ENCODE measurements around the gene SLC26A1. TPM values are rescaled to one million over a fixed set of nuclear protein-coding genes. Genes with fewer than 3 reads are reported as not detected.

The SLC26A1 gene, protein sequence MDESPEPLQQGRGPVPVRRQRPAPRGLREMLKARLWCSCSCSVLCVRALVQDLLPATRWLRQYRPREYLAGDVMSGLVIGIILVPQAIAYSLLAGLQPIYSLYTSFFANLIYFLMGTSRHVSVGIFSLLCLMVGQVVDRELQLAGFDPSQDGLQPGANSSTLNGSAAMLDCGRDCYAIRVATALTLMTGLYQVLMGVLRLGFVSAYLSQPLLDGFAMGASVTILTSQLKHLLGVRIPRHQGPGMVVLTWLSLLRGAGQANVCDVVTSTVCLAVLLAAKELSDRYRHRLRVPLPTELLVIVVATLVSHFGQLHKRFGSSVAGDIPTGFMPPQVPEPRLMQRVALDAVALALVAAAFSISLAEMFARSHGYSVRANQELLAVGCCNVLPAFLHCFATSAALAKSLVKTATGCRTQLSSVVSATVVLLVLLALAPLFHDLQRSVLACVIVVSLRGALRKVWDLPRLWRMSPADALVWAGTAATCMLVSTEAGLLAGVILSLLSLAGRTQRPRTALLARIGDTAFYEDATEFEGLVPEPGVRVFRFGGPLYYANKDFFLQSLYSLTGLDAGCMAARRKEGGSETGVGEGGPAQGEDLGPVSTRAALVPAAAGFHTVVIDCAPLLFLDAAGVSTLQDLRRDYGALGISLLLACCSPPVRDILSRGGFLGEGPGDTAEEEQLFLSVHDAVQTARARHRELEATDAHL
- total RNA-seq = under 1 TPM in 1 of 2 donors, not detected in 1; 0.14 TPM
- long read RNA-seq, donor 1, partial matches to known transcripts = 0 of 1 reads
- long read RNA-seq, donor 1, other reads (novel, unspliced or antisense) = 1 of 1 reads
- long read RNA-seq, donor 2 = 0 reads

DNA sequence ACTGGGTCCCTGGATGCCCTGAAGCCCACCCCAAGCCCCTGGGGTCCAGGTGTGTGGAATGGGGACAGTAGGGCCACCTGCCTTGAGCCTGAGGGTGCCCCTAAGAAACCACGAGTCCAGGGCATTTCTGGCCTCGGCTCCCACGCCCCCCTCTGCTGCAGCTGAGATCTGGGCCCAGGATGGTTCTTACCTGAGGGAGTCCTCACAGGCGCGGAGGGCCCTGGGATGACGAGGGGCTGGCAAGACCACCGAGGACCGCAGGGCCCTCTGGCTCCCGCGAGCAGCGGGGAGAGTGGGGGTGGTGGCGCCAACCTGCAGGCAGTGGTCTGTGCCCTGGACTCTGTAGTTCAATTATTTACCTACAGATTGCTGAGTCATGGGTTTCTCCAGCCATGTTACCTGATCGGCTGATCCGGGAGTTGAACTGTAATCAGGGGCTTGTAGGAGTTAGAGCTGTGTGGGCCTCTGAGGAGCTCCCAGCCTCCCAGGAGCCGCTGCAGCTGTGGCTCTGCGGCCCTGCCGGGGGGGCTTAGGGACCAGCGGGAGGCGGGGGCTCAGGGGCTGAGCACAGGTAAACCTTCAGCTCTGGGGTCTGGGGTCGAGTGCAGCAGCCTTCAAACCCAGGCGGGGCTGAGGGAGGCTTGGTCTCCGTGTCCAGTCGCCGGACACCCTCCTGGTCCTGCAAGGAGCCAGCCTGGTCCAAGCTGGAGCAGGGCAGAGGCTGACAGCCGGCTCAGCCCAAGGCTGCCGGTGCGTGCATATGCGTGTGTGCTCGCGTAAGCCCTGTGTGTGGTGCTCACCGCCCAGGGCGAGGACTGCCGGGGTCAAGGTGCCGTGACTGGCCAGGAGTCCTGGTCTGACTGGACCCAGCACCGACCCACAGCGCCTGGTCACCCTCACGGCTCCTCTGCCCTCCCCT is at the start of gene SLC26A1:
TSS of gene SLC26A1 (minus strand) at position 294 of the 919 bp plus-strand sequence. CDS start 1,701 bp downstream, outside the sequence.
- intact Hi-C loops (cut with DNase I) = loop anchor here in 1 of 2 donors (1.0 kb wide), 1 partner anchor 34 kb away; no protein-coding TSS in a partner anchor
- DNase-seq (ENCODE audit: low spot score) = no peak

DNA sequence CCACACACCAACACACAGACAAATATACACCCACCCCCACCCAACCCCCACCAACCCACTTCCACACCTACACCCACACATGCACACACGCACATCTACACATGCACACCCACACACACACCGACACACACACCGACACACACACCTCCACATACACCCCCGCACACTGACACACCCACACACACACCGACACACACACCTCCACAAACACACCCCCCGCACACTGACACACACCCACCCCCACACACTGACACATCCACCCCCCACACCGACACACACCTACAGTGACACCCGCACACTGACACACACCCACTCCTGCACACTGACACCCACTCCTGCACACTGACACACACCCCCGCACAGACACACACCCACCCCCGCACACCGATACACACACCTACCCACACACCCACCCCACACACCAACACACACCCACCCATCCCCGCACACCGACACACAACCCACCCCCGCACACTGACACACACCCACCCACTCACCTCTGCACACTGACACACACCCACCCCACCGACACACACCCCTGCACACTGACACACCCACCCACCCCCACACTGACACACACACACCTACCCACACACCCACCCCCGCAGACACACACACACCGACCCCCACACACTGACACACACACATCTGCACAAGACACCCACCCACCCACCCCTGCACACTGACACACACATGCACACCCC is 49.3 kb upstream of the SLC26A1 start:
- DNase-seq (ENCODE audit: low spot score) = no peak
- intact Hi-C loops (cut with DNase I) = no loop called here

DNA sequence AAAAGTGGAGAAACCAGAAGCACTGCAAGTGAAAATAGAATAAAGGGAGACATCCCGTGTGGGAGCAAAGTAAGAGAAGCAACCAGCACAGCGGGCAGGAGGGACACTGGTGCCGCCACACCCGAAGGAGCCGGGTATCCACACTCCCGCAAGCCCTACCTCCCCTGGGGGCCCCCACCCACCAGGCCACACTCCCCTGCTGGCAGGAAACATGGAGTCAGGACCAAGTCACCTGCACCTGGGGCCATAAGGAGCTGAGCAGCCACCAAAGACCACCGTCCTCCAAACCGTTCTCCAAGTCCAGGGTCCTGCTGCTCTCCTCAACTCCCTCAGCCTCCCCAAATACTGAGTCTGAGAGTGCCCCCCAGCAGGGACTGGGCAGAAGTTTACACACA is 48.7 kb upstream of the SLC26A1 start:
- DNase-seq (ENCODE audit: low spot score) = no peak
- intact Hi-C loops (cut with DNase I) = no loop called here

DNA sequence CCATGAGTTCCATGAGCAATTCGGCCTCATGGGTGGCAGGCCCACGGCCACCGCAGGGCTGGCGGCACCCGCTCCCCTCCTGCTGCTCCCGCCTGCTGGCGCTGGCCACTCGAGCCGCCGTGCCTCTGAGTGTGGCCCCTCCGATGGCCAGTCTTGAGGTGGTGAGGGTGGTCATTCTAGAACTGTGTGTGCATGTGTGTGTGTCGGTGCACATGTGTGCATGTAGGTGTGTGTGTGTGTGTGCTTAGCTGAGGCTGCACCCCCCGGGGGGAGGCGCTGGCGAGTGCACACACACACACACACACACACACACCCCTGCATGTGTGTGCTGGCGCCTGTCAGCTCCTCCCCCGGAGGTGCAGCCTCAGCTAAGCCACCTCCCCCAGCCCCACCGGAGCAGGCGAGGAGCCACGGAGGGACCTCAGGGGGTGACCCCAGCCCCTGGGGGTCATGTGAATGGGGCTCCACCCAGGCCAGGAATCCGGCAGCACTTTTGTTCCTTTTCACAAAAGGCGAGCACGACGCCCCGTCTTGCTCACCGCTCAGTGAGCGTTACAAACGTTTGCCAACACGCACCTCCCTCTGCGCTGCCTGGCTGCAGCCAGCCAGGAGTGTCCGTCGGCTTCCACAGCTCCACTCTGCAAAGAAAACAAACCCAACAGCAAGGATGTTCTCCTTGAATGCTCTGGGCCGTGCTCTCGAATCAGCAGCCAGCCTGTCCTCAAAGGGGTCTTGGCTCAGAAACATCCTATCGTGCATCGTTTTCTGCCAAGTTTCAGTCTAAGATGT is 48.1 kb upstream of the SLC26A1 start:
- no peak for DNase-seq (ENCODE audit: low spot score)
- intact Hi-C loops (cut with DNase I) = no loop called here

DNA sequence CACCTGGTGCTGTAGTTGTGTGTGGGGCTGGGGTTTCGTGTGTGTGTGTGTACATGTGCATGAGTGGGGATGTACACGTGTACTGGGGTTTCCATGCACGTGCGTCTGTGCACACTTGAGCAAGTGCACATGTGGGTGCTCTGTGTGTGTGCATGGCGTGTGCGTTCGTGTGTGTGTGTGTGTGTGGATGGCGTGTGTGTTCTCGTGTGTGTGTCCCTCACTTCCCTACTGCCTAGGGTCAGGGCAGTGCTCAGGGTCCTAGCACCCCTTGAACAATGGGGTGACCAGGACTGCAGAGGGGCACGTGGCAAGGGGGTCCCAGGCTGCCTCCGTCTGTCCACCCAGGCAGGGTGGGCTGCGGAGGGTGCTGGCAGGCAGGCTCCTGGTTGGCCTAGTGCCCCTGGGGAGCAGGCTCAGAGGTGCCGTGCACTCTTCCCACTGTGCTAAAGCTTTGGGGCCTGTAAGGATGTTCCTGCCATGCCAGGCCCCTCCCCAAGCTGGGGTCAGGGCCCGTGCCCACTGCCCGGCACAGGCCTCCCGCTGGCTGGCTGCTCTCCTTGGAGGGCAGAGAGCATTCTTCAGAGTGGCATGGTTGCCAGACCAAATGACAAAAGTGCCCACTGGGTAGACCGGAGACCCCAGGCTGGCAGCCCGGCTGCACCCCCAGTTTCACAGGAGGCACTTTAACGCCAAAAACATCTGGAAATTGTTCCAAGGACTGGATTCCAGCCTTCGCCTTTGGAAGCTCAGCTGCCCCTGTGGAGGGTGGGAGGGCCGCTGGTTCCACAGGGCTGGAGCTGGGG is 47.3 kb upstream of the SLC26A1 start:
- intact Hi-C loops (cut with DNase I) = no loop called here
- DNase-seq (ENCODE audit: low spot score) = no peak

DNA sequence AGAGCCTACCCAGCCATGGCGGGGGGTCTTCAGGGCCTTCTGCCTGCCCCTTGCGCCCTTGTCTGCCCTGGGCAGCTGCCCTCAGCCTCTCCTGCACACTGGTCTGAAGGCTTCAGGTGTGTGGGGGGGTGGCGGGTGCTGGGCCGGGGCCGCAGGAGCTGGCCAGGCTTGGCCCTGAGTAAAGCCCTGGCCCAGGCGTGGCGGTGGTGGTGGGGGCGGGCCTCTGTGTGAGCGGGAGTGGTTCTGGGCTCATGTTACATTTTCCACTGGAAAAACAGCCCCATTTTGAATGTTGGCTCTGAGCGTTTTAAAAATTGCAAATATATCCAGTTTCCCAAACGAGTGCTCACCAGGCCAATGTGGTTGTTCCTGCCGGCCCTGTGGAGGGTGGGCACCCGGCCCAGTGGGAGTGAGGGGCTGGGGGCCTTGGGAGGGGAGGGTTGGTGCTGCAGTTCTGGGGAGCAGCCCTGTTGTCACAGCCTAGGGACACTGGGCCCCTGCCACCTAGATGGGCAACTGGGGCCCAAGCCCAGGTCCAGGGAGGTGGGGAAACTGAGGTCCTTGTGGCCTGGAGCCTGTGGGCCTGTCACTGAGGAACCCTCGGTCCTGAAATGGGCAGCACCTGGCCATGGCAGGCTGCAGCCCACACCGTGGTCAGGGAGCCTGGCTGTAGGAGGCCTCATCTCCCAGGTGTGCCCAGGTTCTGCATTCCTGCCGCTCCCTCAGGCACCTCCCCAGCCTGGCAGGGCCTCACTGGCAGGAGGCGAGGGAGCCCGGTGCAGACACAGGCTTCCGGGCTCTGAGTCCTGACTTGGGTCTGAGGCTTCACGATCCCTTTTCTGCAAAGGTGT is 46.5 kb upstream of the SLC26A1 start:
- intact Hi-C loops (cut with DNase I) = no loop called here
- DNase-seq (ENCODE audit: low spot score) = no peak

DNA sequence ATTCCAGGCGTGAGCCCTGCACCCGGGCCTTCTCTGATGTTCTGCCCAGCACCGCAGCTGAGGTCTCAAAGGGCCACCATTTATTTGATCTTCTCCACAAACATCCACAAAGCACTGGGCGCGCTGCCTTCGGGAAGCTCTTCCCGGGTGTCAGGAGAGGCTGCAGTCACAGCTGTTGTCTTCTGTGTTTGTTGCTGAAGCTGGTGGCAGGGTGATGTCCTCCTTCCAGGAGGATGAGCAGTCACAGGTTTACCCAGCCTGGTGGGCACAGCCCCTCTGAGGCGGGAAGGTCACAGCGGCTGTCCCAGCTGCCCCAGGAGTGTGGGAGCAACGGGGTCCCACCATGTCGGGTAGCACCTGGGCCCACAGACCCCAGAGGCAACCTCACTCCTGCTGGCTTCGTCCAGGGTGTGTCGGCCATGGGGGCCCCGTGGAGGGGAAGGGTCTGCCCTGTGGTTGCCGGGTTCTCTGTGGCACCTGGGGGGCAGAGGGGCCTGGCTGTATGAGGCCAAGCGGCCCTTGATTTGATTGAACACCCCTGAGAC is 45.8 kb upstream of the SLC26A1 start:
- intact Hi-C loops (cut with DNase I) = no loop called here
- DNase-seq (ENCODE audit: low spot score) = no peak

DNA sequence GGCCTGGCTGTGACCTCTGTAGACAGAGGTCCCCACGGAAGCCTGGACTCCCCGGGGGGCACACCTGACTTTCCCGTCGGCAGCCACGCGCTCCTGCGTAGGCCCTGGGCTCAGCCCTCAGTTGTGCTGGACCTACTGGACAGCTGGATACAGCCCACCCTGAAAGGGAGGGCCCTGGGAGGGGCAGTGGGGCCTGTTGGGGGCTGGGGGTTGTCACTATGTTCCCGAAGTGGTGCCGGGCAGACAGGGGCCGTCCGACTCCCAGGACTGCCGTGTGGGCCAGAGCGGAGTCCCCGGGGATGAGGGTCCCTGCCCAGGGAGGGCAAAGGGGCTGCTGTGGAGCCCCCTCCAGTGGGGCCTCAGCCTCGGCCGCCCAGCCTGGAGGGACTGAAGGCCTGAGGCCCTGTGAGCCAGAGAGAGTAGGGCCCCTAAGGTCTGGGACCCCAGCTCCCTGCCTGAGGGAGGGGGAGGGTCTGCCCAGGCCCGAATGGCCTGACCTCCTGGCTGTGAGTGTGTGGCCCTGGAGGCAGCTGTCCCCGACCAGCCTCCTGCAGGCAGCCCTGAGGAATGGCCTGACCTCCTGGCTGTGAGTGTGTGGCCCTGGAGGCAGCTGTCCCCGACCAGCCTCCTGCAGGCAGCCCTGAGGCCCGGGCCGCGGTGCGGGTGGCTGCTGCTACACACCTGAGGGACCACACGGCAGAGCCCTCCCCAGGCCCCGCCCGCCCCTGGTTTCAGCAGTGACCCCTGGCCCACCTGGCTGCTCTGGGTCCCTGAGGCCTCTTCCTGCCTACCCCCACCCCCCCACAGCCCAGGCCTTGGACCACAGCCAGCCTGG is 44.0 kb upstream of the SLC26A1 start:
- intact Hi-C loops (cut with DNase I) = no loop called here

DNA sequence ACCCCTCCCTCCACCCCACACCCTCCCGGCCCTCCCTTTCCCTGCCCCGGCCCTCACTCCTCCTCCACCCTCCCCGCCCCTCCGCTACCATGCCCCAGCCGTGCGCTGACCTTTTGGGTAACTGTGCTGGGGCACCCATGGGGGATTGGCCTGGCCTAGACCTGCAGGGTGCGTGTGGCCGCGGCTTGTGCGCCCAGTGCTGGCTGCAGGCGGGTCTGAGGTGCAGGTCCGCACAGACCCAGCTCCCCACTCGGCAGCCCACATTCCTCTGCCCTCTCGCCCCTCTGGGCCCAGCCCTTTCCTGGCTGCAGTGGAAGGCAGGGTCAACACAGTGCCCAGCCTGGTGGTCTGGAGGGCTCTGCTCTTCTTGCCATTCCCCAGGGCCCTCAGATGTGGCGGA is 42.9 kb upstream of the SLC26A1 start:
- intact Hi-C loops (cut with DNase I) = no loop called here
- no peak for DNase-seq (ENCODE audit: low spot score)

More for the DNA sequence above, 44.0 kb upstream of the SLC26A1 start:
- no peak for DNase-seq (ENCODE audit: low spot score)

DNA sequence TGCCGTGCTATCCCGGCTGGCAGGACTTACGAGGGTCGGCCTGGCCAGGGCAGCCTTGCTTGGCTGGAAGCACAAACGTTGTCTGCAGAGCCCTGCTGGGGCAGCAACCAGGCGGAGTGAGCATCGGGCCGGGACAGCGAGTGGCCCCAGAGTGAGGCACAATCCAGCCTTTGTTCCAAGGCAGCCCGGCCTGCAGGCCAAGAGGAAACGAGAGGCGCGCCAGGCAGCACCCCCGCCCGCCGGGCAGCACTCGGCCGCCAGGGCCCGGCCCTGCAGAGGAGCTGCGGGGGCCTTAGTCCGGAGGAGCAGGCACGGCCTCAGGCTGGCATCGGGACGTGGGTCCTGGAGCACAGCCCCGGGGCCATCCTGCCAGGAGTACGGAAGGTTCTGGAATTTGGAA is 42.3 kb upstream of the SLC26A1 start:
- DNase-seq (ENCODE audit: low spot score) = no peak
- intact Hi-C loops (cut with DNase I) = no loop called here

DNA sequence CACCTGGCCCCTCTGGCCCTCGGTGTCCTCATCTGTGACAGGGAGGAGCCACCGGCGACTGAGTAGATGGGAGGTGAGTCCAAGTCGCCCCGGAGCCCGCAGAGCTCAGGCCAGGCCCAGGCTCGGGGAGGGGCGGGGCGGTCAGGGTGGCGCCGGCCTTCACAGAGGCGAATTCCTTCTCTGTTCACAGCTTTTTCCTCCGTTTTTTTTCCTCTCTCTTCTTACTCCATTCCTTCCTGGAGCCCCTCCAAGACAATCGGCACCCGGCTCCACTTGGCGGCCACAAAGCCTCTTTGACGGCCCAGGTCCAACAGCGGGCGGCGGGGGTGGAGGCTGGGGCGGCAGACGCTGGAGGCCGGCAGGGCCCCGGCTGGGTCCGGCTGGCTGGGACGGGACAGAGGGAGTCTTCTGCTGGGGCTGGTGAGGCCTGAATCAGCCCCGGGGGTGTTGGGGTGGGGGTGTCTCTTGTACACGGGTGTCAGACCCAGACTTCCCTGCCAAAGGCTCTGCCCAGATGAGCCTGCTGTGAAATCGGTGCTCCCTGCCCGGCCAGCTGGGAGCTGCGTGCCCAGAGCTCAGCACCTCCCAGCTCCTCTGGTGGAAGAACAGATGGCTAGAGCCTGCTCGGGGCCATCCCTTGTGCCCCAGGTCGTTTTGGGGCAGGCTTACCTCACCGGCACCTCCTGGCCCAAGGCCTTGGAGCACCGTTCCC is 40.8 kb upstream of the SLC26A1 start:
- intact Hi-C loops (cut with DNase I) = no loop called here
- DNase-seq (ENCODE audit: low spot score) = peak; percentile 90

DNA sequence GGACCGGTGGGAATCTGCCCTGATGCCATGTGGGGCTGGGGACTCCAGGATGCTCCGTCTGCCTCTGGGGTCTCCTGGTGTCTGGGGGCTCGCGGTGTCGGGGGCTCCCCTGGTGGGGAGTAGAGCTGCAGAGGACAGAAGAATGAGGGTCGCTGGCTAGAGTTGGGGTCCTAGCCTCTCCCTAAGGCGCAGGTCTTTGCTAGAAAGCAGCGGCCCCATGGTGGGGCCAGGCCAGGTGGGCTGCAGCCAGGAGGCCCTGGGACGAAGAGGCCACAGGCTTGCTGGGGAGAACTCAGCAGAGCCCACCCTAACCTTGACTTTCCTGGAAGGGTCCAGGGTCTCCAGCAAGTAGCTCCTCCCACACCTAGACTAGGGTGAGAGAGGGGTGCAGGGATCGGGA is 39.7 kb upstream of the SLC26A1 start:
- DNase-seq (ENCODE audit: low spot score) = no peak
- intact Hi-C loops (cut with DNase I) = no loop called here

DNA sequence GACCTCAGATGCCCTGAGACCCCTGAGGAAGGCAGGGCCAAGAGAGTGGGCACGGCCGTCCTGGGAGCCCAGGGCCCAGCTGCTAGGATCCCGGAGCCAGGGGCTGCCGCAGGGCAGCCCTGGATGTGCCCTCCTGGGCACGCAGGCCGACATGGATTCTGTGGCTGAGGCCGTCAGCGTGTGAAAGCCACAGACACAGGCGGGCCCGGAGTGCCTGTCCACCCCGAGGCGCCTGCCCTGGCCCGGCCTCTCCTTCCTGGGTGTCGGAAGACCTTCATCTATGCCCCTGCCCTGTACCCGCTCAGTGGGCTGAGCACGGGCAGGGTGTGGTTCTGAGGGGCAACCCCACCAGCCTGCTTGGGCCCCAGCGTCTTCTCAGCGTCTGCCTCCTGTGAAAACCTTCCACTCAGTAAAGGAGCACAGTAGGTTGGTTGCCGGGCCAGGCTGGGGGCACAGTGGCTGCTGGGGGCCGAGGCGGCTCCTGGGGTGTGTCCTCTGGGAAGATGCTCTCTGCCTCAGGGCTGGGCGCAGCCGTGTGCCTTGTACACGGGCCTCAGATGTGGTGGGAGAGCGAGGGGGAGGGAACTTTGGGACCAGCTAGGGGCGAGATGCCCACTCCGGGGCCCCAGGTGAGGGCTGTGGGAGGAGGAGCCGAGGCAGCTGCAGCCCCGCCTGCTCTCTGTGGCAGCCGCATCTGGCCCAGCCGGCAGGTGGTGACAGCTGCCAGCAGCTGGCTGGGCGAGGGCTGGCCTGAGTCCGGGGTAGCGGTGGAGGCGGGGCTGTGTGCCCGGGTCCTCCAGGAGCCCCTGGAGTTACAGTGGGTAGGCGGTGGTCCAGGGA is 39.0 kb upstream of the SLC26A1 start:
- DNase-seq (ENCODE audit: low spot score) = no peak
- intact Hi-C loops (cut with DNase I) = no loop called here

DNA sequence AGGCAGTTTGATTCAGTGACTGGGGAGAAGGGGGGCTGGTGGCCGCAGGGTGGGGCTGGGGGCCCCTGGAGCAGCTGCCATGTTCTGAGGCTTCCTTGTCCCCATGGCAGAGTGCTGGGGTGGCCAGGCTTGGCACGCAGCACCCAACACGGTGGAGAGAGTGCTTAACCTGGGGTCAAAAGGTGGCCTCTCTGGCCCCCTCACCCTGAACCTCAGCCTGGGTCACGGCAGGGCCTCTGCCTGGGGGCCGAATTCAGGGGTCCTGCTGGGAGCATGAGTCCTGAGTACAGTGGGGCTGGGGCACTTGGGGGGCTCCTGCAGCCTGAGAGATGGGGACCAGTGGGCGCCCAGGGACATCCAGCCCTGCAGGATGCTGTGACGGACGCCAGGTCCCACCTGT is 38.1 kb upstream of the SLC26A1 start:
- DNase-seq (ENCODE audit: low spot score) = no peak
- intact Hi-C loops (cut with DNase I) = no loop called here

All from posterior vena cava (tissue), 2 donors.